ENCODE results near the gene SLC2A4.
A peak's percentile ranks its signal among the peaks of the same experiment; 100 is the strongest.

The SLC2A4 gene

DNA sequence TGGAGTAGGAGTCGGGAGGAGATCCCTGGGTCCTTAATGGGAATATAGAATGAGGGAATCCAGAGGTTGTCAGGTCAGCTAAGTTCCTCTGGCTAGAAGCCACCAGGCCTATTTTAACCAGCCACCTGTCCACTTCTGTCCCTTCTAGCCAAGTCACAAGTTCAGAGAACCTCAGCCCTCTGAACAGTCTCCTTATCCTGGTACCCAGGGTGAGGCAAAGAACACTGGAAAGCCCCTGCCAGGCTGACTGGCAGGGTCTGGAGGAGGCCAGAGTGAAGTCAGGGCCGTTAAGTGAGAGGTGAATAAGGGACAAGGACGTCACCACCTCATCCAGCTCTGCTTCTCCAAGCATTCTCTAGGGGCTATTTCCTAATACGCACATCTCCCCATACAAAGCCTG lies 32.7 kb upstream of the SLC2A4 start:
- DNase-seq (ENCODE audit: low read depth in 1 of 2, low spot score in 1 of 2), result no peak
- Histone ChIP-seq H3K4me3 (replicated peaks; ENCODE audit: insufficient read depth, low read length) (no peak overlapping the region), H3K27ac (replicated peaks) (no peak overlapping the region), H3K27me3 (ENCODE audit: insufficient read depth, poor library complexity, severe bottlenecking) (no peaks in the 10 kb centered on the region)
- no peak for TF ChIP-seq POLR2AphosphoS5 (IDR thresholded peaks at IDR 0.05; ENCODE audit: low read depth)
- TF ChIP-seq, protein P1, sequence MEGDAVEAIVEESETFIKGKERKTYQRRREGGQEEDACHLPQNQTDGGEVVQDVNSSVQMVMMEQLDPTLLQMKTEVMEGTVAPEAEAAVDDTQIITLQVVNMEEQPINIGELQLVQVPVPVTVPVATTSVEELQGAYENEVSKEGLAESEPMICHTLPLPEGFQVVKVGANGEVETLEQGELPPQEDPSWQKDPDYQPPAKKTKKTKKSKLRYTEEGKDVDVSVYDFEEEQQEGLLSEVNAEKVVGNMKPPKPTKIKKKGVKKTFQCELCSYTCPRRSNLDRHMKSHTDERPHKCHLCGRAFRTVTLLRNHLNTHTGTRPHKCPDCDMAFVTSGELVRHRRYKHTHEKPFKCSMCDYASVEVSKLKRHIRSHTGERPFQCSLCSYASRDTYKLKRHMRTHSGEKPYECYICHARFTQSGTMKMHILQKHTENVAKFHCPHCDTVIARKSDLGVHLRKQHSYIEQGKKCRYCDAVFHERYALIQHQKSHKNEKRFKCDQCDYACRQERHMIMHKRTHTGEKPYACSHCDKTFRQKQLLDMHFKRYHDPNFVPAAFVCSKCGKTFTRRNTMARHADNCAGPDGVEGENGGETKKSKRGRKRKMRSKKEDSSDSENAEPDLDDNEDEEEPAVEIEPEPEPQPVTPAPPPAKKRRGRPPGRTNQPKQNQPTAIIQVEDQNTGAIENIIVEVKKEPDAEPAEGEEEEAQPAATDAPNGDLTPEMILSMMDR (IDR thresholded peaks at IDR 0.05; ENCODE audit: insufficient read depth, low read length), result no peak
- TF ChIP-seq GABPA (IDR thresholded peaks at IDR 0.05; ENCODE audit: low read depth), result no peak
- TF ChIP-seq SPI1 (IDR thresholded peaks at IDR 0.05; ENCODE audit: borderline replicate concordance, low read depth), result no peak
- TF ChIP-seq, protein P2, sequence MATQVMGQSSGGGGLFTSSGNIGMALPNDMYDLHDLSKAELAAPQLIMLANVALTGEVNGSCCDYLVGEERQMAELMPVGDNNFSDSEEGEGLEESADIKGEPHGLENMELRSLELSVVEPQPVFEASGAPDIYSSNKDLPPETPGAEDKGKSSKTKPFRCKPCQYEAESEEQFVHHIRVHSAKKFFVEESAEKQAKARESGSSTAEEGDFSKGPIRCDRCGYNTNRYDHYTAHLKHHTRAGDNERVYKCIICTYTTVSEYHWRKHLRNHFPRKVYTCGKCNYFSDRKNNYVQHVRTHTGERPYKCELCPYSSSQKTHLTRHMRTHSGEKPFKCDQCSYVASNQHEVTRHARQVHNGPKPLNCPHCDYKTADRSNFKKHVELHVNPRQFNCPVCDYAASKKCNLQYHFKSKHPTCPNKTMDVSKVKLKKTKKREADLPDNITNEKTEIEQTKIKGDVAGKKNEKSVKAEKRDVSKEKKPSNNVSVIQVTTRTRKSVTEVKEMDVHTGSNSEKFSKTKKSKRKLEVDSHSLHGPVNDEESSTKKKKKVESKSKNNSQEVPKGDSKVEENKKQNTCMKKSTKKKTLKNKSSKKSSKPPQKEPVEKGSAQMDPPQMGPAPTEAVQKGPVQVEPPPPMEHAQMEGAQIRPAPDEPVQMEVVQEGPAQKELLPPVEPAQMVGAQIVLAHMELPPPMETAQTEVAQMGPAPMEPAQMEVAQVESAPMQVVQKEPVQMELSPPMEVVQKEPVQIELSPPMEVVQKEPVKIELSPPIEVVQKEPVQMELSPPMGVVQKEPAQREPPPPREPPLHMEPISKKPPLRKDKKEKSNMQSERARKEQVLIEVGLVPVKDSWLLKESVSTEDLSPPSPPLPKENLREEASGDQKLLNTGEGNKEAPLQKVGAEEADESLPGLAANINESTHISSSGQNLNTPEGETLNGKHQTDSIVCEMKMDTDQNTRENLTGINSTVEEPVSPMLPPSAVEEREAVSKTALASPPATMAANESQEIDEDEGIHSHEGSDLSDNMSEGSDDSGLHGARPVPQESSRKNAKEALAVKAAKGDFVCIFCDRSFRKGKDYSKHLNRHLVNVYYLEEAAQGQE (IDR thresholded peaks at IDR 0.05; ENCODE audit: insufficient replicate concordance, low read depth), result no peak

DNA sequence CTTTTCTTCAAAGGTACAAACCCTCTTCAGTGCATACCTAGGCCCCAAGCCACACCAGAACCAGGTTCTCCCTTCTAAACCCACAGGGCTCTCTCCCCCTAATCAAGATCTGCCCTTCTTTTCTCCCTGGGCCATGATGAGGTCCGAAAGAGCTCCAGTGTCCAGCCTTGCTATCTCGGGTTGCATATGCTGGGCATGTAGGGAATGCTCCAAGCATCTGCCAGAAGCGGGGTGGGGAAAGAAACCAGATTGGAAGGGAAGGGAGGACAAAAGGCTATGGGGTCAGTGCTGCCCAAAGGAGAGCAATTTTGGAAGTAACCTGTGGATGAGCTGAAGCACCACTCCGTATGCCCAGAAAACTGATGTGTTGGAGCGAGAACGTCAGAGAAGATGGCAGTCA lies 32.3 kb upstream of the SLC2A4 start:
- H3K27ac ChIP-seq (replicated peaks), result 0 out of 2 replicates have a peak overlapping the region, but pooled peaks have one; percentile 99
- TF ChIP-seq, protein P1 (IDR thresholded peaks at IDR 0.05; ENCODE audit: insufficient read depth, low read length), result no peak
- TF ChIP-seq SPI1 (IDR thresholded peaks at IDR 0.05; ENCODE audit: borderline replicate concordance, low read depth) (no peak), POLR2AphosphoS5 (IDR thresholded peaks at IDR 0.05; ENCODE audit: low read depth) (no peak), GABPA (IDR thresholded peaks at IDR 0.05; ENCODE audit: low read depth) (no peak)
- TF ChIP-seq, protein P2 (IDR thresholded peaks at IDR 0.05; ENCODE audit: insufficient replicate concordance, low read depth), result no peak
- DNase-seq (ENCODE audit: low read depth in 1 of 2, low spot score in 1 of 2), result no peak
- H3K27me3 ChIP-seq (ENCODE audit: insufficient read depth, poor library complexity, severe bottlenecking), result no peaks in the 10 kb centered on the region
- H3K4me3 ChIP-seq (replicated peaks; ENCODE audit: insufficient read depth, low read length), result peak overlapping the region; percentile 65; the same call in 1 of the 2 replicates

DNA sequence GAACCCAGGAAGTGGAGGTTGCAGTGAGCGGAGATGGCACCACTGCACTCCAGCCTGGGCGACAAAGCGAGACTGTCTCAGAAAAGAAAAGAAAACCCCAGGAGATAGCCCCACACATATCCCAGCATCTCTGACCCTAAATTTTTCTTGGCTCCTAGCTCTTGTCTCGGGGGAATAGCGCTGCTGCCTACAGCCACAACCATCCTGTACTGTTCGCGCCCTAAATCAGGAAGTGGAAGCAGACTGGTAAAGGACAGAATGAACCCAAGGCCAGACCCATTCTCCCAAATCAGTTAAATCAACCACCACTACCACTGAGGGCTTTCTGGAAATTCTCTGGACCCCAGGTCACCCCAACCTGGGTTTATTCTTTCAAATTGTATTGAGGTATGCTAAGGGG lies 31.7 kb upstream of the SLC2A4 start:
- peak overlapping the region; percentile 99 for H3K27ac ChIP-seq (replicated peaks)
- H3K27me3 ChIP-seq (ENCODE audit: insufficient read depth, poor library complexity, severe bottlenecking), result no peaks in the 10 kb centered on the region
- peak overlapping the region; percentile 65 for H3K4me3 ChIP-seq (replicated peaks; ENCODE audit: insufficient read depth, low read length)
- TF ChIP-seq POLR2AphosphoS5 (IDR thresholded peaks at IDR 0.05; ENCODE audit: low read depth) (no peak), SPI1 (IDR thresholded peaks at IDR 0.05; ENCODE audit: borderline replicate concordance, low read depth) (peak; percentile 79), GABPA (IDR thresholded peaks at IDR 0.05; ENCODE audit: low read depth) (no peak)
- TF ChIP-seq, protein P1 (IDR thresholded peaks at IDR 0.05; ENCODE audit: insufficient read depth, low read length), result no peak
- TF ChIP-seq, protein P2 (IDR thresholded peaks at IDR 0.05; ENCODE audit: insufficient replicate concordance, low read depth), result no peak
- peak in 1 of 2 experiments; percentile 28 for DNase-seq (ENCODE audit: low read depth in 1 of 2, low spot score in 1 of 2)

All from HL-60 (cell line).